ENCODE measurements around the gene SIRPB2.

The SIRPB2 gene

GRCh38 chr20:1505871-1506270, 14.7 kb upstream of the SIRPB2 start:
- Histone ChIP-seq H3K4me3 (IDR thresholded peaks at IDR 0.05; ENCODE audit: insufficient read depth, low read depth, low read length) (no peak overlapping the region), H3K27ac (no peak overlapping the region), H3K27me3 (ENCODE audit: insufficient read depth, low read depth) (no peaks in the 10 kb centered on the region), H2AFZ (ENCODE audit: low read depth) (no peak overlapping the region), H3K79me2 (ENCODE audit: insufficient read depth, low read depth) (no peaks in the 10 kb centered on the region), H3K4me1 (ENCODE audit: low read depth, poor library complexity, severe bottlenecking) (peaks cover 4% of the 10 kb centered on the region), H3K9ac (no peak overlapping the region), H3K36me3 (ENCODE audit: insufficient read depth) (no peaks in the 10 kb centered on the region), H3K4me2 (no peak overlapping the region), H4K20me1 (ENCODE audit: insufficient read depth) (no peaks in the 10 kb centered on the region)
- TF ChIP-seq, protein P1, sequence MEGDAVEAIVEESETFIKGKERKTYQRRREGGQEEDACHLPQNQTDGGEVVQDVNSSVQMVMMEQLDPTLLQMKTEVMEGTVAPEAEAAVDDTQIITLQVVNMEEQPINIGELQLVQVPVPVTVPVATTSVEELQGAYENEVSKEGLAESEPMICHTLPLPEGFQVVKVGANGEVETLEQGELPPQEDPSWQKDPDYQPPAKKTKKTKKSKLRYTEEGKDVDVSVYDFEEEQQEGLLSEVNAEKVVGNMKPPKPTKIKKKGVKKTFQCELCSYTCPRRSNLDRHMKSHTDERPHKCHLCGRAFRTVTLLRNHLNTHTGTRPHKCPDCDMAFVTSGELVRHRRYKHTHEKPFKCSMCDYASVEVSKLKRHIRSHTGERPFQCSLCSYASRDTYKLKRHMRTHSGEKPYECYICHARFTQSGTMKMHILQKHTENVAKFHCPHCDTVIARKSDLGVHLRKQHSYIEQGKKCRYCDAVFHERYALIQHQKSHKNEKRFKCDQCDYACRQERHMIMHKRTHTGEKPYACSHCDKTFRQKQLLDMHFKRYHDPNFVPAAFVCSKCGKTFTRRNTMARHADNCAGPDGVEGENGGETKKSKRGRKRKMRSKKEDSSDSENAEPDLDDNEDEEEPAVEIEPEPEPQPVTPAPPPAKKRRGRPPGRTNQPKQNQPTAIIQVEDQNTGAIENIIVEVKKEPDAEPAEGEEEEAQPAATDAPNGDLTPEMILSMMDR (conservative IDR thresholded peaks at IDR 0.05; ENCODE audit: low read depth, low read length) = no peak

DNA sequence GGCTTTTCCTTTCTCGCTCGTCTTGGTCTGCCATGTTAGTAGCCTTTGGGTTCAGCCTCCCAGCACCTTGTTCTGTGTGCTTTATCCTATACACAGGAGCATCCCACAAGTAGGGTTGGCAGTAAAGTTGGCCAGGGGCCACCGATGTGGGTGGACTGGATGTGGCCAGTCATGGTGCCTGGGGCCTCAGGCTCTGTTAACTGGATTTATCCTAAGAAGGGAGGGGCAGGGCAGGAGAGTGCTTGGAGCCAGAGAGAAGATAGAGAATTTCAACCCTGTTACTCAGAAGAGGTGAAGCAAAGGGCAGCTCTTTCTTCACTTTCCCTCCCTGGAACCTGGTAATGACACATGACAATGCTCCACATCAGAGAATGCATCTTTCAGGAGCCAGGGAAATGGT, 14.1 kb upstream of the SIRPB2 start:
- Histone ChIP-seq H3K4me2 (no peak overlapping the region), H3K79me2 (ENCODE audit: insufficient read depth, low read depth) (no peaks in the 10 kb centered on the region), H3K36me3 (ENCODE audit: insufficient read depth) (no peaks in the 10 kb centered on the region), H3K9ac (no peak overlapping the region), H3K27me3 (ENCODE audit: insufficient read depth, low read depth) (no peaks in the 10 kb centered on the region), H3K27ac (no peak overlapping the region), H3K4me3 (IDR thresholded peaks at IDR 0.05; ENCODE audit: insufficient read depth, low read depth, low read length) (no peak overlapping the region), H4K20me1 (ENCODE audit: insufficient read depth) (no peaks in the 10 kb centered on the region), H3K4me1 (ENCODE audit: low read depth, poor library complexity, severe bottlenecking) (peaks cover 4% of the 10 kb centered on the region), H2AFZ (ENCODE audit: low read depth) (no peak overlapping the region)
- TF ChIP-seq, protein P1 (conservative IDR thresholded peaks at IDR 0.05; ENCODE audit: low read depth, low read length) = no peak

DNA sequence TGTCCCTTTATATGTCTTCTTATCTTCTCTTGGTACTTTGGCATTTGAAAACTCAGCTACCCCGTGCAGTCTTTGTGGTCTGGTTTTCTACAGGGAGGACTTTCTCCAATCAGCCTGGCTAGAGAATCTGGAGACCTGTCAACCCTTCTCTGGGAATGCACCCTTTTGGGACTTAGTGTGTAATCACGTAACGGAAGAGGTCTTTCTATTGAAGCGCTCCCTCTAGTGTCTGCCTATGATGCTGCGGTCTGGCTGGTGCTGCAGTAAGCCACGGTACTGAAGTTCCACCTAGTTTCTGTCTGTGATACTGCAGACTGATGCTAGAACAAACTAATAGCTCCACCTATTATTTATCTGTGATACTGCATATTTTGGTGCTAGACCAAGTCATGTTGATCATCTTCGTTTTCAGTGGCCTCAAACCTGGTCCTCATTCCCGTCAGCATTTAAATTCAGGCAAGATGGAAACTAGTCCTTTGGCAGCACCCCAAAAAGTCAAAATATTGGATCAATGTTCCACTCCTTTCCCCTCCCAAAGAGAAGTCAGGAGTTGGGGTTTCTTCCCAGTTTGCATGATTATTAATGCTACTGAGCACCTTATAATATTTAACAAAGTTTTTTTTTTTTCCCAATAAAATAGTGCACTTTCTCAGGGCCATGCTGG, 12.5 kb upstream of the SIRPB2 start:
- TF ChIP-seq, protein P1 (conservative IDR thresholded peaks at IDR 0.05; ENCODE audit: low read depth, low read length) = peak; percentile 96
- Histone ChIP-seq H3K36me3 (ENCODE audit: insufficient read depth) (no peaks in the 10 kb centered on the region), H3K4me1 (ENCODE audit: low read depth, poor library complexity, severe bottlenecking) (peaks cover 4% of the 10 kb centered on the region), H3K79me2 (ENCODE audit: insufficient read depth, low read depth) (no peaks in the 10 kb centered on the region), H3K27me3 (ENCODE audit: insufficient read depth, low read depth) (no peaks in the 10 kb centered on the region), H3K4me2 (no peak overlapping the region), H3K4me3 (IDR thresholded peaks at IDR 0.05; ENCODE audit: insufficient read depth, low read depth, low read length) (no peak overlapping the region), H4K20me1 (ENCODE audit: insufficient read depth) (no peaks in the 10 kb centered on the region), H3K9ac (no peak overlapping the region), H3K27ac (no peak overlapping the region), H2AFZ (ENCODE audit: low read depth) (0 out of 2 replicates have a peak overlapping the region, but pooled peaks have one; percentile 13)

GRCh38 chr20:1500496-1500895, 9.3 kb upstream of the SIRPB2 start:
- no peak overlapping the region for H3K27ac ChIP-seq
- H3K36me3 ChIP-seq (ENCODE audit: insufficient read depth) = no peaks in the 10 kb centered on the region

More at GRCh38 chr20:1500496-1500895, 9.3 kb upstream of the SIRPB2 start:
- H3K4me2 ChIP-seq = no peak overlapping the region
- no peak overlapping the region for H2AFZ ChIP-seq (ENCODE audit: low read depth)
- TF ChIP-seq, protein P1 (conservative IDR thresholded peaks at IDR 0.05; ENCODE audit: low read depth, low read length) = no peak
- H3K4me3 ChIP-seq (IDR thresholded peaks at IDR 0.05; ENCODE audit: insufficient read depth, low read depth, low read length) = no peak overlapping the region
- H4K20me1 ChIP-seq (ENCODE audit: insufficient read depth) = no peaks in the 10 kb centered on the region
- no peak overlapping the region for H3K9ac ChIP-seq
- H3K27me3 ChIP-seq (ENCODE audit: insufficient read depth, low read depth) = no peaks in the 10 kb centered on the region
- no peaks in the 10 kb centered on the region for H3K79me2 ChIP-seq (ENCODE audit: insufficient read depth, low read depth)
- peaks cover 4% of the 10 kb centered on the region for H3K4me1 ChIP-seq (ENCODE audit: low read depth, poor library complexity, severe bottlenecking)
